SK-N-SH (cell line): Measurements from ENCODE around the gene OTOG. TPM values are rescaled to one million over a fixed set of nuclear protein-coding genes. Genes with fewer than 3 reads are reported as not detected.
A peak's percentile ranks its signal among the peaks of the same experiment; 100 is the strongest.

ENCODE experiments used
- CTCF ChIA-PET: fragments of 300-600, 350-600 bp; formaldehyde crosslinking; extraction: SDS; loops from one replicate; lab custom pipeline; 2021; lab: Yijun Ruan, JAX
- POLR2A ChIA-PET: fragments of 350-600 bp; sonication (Branson Sonifier 250); formaldehyde crosslinking; extraction: SDS; loops from one replicate; lab custom pipeline; 2020; ENCODE audit warnings: antibody characterized with exemption, inconsistent platforms; lab: Yijun Ruan, JAX
- DNase-seq: peaks from one replicate; pipeline ENCODE4 v3.0.0; 2012
- H2AFZ ChIP-seq: fragments of 200-600 bp; sonication (generic); 2 replicates; pipeline ENCODE4 v1.8.1; 2016; ENCODE audit warnings: antibody characterized with exemption, mild to moderate bottlenecking, low read depth
- H3F3A ChIP-seq: fragments of 200-600 bp; sonication (generic); replicated peaks from 2 replicates; pipeline ENCODE3; 2016; ENCODE audit warnings: antibody characterized with exemption, mild to moderate bottlenecking; ENCODE audit not compliant: insufficient read depth
- H3K27ac ChIP-seq, 2 experiments: fragments of 200-500 bp in 1 of 2; fragments of 200-600 bp in 1 of 2; sonication (Bioruptor generic) in 1 of 2; sonication (generic), shearing (Covaris generic) in 1 of 2; 2 replicates each; pipeline versions ENCODE4 v1.5.1 to v1.6.1; 2014 to 2016; ENCODE audit warnings: low read depth in 2 of 2, inconsistent platforms in 1 of 2, low read length in 1 of 2, mild to moderate bottlenecking in 1 of 2, mixed read lengths in 1 of 2
- H3K27me3 ChIP-seq: fragments of 200-600 bp; sonication (generic), shearing (Covaris generic); 2 replicates; pipeline ENCODE4 v1.6.1; 2016; ENCODE audit warnings: mixed run types; ENCODE audit not compliant: insufficient read depth
- H3K36me3 ChIP-seq, 2 experiments: fragments of 200-500 bp in 1 of 2; fragments of 200-600 bp in 1 of 2; sonication (Bioruptor generic) in 1 of 2; sonication (generic) in 1 of 2; replicated peaks in 1 of 2; 2 replicates each; pipeline versions ENCODE3 to v1.5.1; 2014 to 2016; ENCODE audit warnings: low read length in 1 of 2, mild to moderate bottlenecking in 1 of 2; ENCODE audit not compliant: insufficient read depth in 2 of 2, control insufficient read depth in 1 of 2
- H3K4me1 ChIP-seq, 2 experiments: fragments of 200-500 bp in 1 of 2; fragments of 200-600 bp in 1 of 2; sonication (Bioruptor generic) in 1 of 2; sonication (generic), shearing (Covaris generic) in 1 of 2; 2 replicates each; pipeline versions ENCODE4 v1.5.1 to v1.6.1; 2014 to 2016; ENCODE audit warnings: low read depth in 1 of 2, low read length in 1 of 2, mixed run types in 1 of 2; ENCODE audit not compliant: insufficient read depth in 2 of 2, control insufficient read depth in 1 of 2
- H3K4me2 ChIP-seq: fragments of 200-600 bp; sonication (generic), shearing (Covaris generic); 2 replicates; pipeline ENCODE4 v1.6.1; 2017; ENCODE audit warnings: mixed run types
- H3K4me3 ChIP-seq, 2 experiments: fragments of 200-500 bp in 1 of 2; fragments of 200-600 bp in 1 of 2; sonication (Bioruptor generic) in 1 of 2; sonication (generic), shearing (Covaris generic) in 1 of 2; 2 replicates each; pipeline versions ENCODE4 v1.5.1 to v1.8.1; 2014 to 2016; ENCODE audit warnings: low read depth in 2 of 2, inconsistent platforms in 1 of 2, low read length in 1 of 2, mild to moderate bottlenecking in 1 of 2, mixed read lengths in 1 of 2, moderate library complexity in 1 of 2
- H3K79me2 ChIP-seq: fragments of 200-600 bp; sonication (generic); 2 replicates; pipeline ENCODE4 v1.8.1; 2017; ENCODE audit warnings: mild to moderate bottlenecking; ENCODE audit not compliant: insufficient read depth
- H3K9ac ChIP-seq: fragments of 200-600 bp; sonication (generic); 2 replicates; pipeline ENCODE4 v1.6.1; 2017; ENCODE audit warnings: mixed run types
- H3K9me2 ChIP-seq: fragments of 200-600 bp; sonication (generic); 2 replicates; pipeline ENCODE4 v1.6.1; 2017; ENCODE audit warnings: mixed run types
- H3K9me3 ChIP-seq: fragments of 200-600 bp; sonication (generic); 2 replicates; pipeline ENCODE4 v1.6.1; 2017; ENCODE audit warnings: mixed run types, mild to moderate bottlenecking, moderate library complexity
- H4K20me1 ChIP-seq: fragments of 200-600 bp; sonication (generic); 2 replicates; pipeline ENCODE4 v1.6.1; 2017; ENCODE audit warnings: mild to moderate bottlenecking, mixed run types; ENCODE audit not compliant: insufficient read depth
- CHD2 ChIP-seq: fragments of 150-350 bp; IDR thresholded peaks from 2 replicates; pipeline ENCODE4 v1.6.1; 2018; ENCODE audit warnings: low read length; ENCODE audit not compliant: partially characterized antibody
- CTCF ChIP-seq: fragments of 200-600 bp; sonication (generic); IDR thresholded peaks from 2 replicates; pipeline ENCODE4 v1.6.1; 2017; ENCODE audit warnings: antibody characterized with exemption, mild to moderate bottlenecking, moderate library complexity
- ELF1 ChIP-seq: IDR thresholded peaks from 2 replicates; pipeline ENCODE4 v1.4.0; 2012
- EP300 ChIP-seq, 2 experiments: IDR thresholded peaks; 2 replicates each; pipeline versions ENCODE4 v1.4.0 to v1.6.1; 2012; ENCODE audit warnings: borderline replicate concordance in 1 of 2, low read depth in 1 of 2, low read length in 1 of 2
- EZH2phosphoT487 ChIP-seq: fragments of 200-600 bp; sonication (generic); IDR thresholded peaks from 2 replicates; pipeline ENCODE4 v1.6.1; 2017; ENCODE audit warnings: low read depth, mixed run types, mild to moderate bottlenecking, antibody characterized with exemption, moderate library complexity, borderline replicate concordance
- FOSL2 ChIP-seq: IDR thresholded peaks from 2 replicates; pipeline ENCODE4 v1.4.0; 2012; ENCODE audit warnings: low read depth, mild to moderate bottlenecking, moderate library complexity, borderline replicate concordance
- GABPA ChIP-seq: IDR thresholded peaks from 2 replicates; pipeline ENCODE4 v1.4.0; 2012; ENCODE audit warnings: low read depth, mild to moderate bottlenecking
- GATA2 ChIP-seq: sonication (generic); formaldehyde crosslinking; IDR thresholded peaks from 2 replicates; pipeline ENCODE4 v1.5.0; 2020; ENCODE audit warnings: mild to moderate bottlenecking, missing genetic modification reagents
- MAX ChIP-seq: IDR thresholded peaks from 2 replicates; pipeline ENCODE4 v1.4.0; 2012; ENCODE audit warnings: low read depth
- MEF2A ChIP-seq: IDR thresholded peaks from 2 replicates; pipeline ENCODE4 v1.4.0; 2012; ENCODE audit warnings: low read depth, borderline replicate concordance
- NFIC ChIP-seq: IDR thresholded peaks from 2 replicates; pipeline ENCODE4 v1.4.0; 2012; ENCODE audit warnings: borderline replicate concordance
- NRF1 ChIP-seq: IDR thresholded peaks from 2 replicates; pipeline ENCODE4 v1.6.1; 2012; ENCODE audit warnings: low read depth, mild to moderate bottlenecking, low read length
- RAD21 ChIP-seq: IDR thresholded peaks from 2 replicates; pipeline ENCODE4 v1.6.1; 2012; ENCODE audit warnings: mild to moderate bottlenecking, low read length
- RCOR1 ChIP-seq: fragments of 150-350 bp; IDR thresholded peaks from 2 replicates; pipeline ENCODE4 v1.6.1; 2017; ENCODE audit warnings: antibody characterized with exemption, low read length
- RFX5 ChIP-seq: IDR thresholded peaks from 2 replicates; pipeline ENCODE4 v1.6.1; 2012; ENCODE audit warnings: mild to moderate bottlenecking, improper control_type of control experiment, low read length
- SIN3A ChIP-seq: IDR thresholded peaks from 2 replicates; pipeline ENCODE4 v1.6.1; 2012; ENCODE audit warnings: low read depth, mild to moderate bottlenecking, low read length, moderate library complexity, borderline replicate concordance
- SMC3 ChIP-seq: IDR thresholded peaks from 2 replicates; pipeline ENCODE4 v1.6.1; 2012; ENCODE audit warnings: low read depth, low read length, improper control_type of control experiment
- TEAD4 ChIP-seq: IDR thresholded peaks from 2 replicates; pipeline ENCODE4 v1.4.0; 2012; ENCODE audit warnings: mild to moderate bottlenecking, borderline replicate concordance; ENCODE audit not compliant: insufficient read depth
- USF2 ChIP-seq: fragments of 150-350 bp; IDR thresholded peaks from 2 replicates; pipeline ENCODE4 v1.6.1; 2017; ENCODE audit warnings: antibody characterized with exemption, low read length, low read depth, borderline replicate concordance
- WGBS: methylation state at CpG from one replicate; pipeline ENCODE4 v1.1.6; 2017; ENCODE audit warnings: low lambda C conversion rate; 5-methylcytosine and 5-hydroxymethylcytosine counted together
- polyA plus RNA-seq, 3 experiments: library from polyadenylated mRNA; depleted of rRNA; stranded (reverse); fragments of >200 nt; gene quantifications; 2 replicates each; pipeline ENCODE4 v1.2.3, GENCODE V29; 2012

OTOG gene
- polyA plus RNA-seq, 1 of the 3 experiments (the other 2 are of a cell fraction), result not detected

- H2AFZ ChIP-seq, result no peak overlapping the region
- no peaks in the 10 kb centered on the region for H3K27me3 ChIP-seq
- no peaks in the 10 kb centered on the region for H4K20me1 ChIP-seq
- H3K4me1 ChIP-seq, result peaks cover 0 to 9% of the 10 kb centered on the region in 2 experiments; a peak in 1 of 4 replicates
- no peaks in the 10 kb centered on the region for H3K36me3 ChIP-seq
- H3K4me2 ChIP-seq, result no peak overlapping the region
- CTCF ChIA-PET, result interaction anchor here (0.6 to 17.0 kb wide), 9 partner anchors 9 to 375 kb away, joined by 3 to 271 read pairs (median 3); partner anchors contain the start of gene MYOD1
- H3K9me2 ChIP-seq, result no peaks in the 10 kb centered on the region
- TF ChIP-seq SIN3A, result no peak
- no peak for TF ChIP-seq MAX
- POLR2A ChIA-PET, result no interaction called here
- H3K27ac ChIP-seq, result no peak overlapping the region
- no peak overlapping the region for H3K9ac ChIP-seq
- no peaks in the 10 kb centered on the region for H3K9me3 ChIP-seq
- no peak overlapping the region for H3K4me3 ChIP-seq
- 47% methylated on average over 3 of the region's 17 CpGs for WGBS
- H3K79me2 ChIP-seq, result no peaks in the 10 kb centered on the region
- no peaks in the 10 kb centered on the region for H3F3A ChIP-seq
- peak; percentile 64 for DNase-seq
Observed at GRCh38 chr11:17605651-17606122, 58.6 kb downstream of the OTOG start.

- POLR2A ChIA-PET, result no interaction called here
- no peaks in the 10 kb centered on the region for H3K9me2 ChIP-seq
- H3K4me3 ChIP-seq, result no peak overlapping the region
- H3K79me2 ChIP-seq, result no peaks in the 10 kb centered on the region
- no peak overlapping the region for H3K4me2 ChIP-seq
- CTCF ChIA-PET, result interaction anchor here (1.0 to 17.0 kb wide), 8 partner anchors 8 to 374 kb away, joined by 3 to 271 read pairs (median 4); partner anchors contain the start of gene MYOD1
- no peaks in the 10 kb centered on the region for H3K36me3 ChIP-seq
- no peaks in the 10 kb centered on the region for H4K20me1 ChIP-seq
- no peak overlapping the region for H2AFZ ChIP-seq
- H3K9ac ChIP-seq, result no peak overlapping the region
- no peaks in the 10 kb centered on the region for H3K9me3 ChIP-seq
- WGBS, result 63% methylated on average over 8 of the region's 10 CpGs
- H3K4me1 ChIP-seq, result peaks cover 0 to 9% of the 10 kb centered on the region in 2 experiments; a peak in 1 of 4 replicates
- H3K27me3 ChIP-seq, result no peaks in the 10 kb centered on the region
- TF ChIP-seq RCOR1, result no peak
- no peak for DNase-seq
- no peak overlapping the region for H3K27ac ChIP-seq
- H3F3A ChIP-seq, result no peaks in the 10 kb centered on the region
Observed at GRCh38 chr11:17606233-17607082, 59.4 kb downstream of the OTOG start.

GRCh38 chr11:17607083-17607429 lies 60.0 kb downstream of the OTOG start:
- Histone ChIP-seq H3K9me2 (no peaks in the 10 kb centered on the region), H3K9me3 (no peaks in the 10 kb centered on the region), H3K9ac (no peak overlapping the region), H3K4me2 (no peak overlapping the region), H3F3A (no peaks in the 10 kb centered on the region), H3K4me1 (peaks cover 0 to 9% of the 10 kb centered on the region in 2 experiments; a peak in 1 of 4 replicates), H3K79me2 (no peaks in the 10 kb centered on the region), H3K27me3 (no peaks in the 10 kb centered on the region), H3K4me3 (no peak overlapping the region), H3K36me3 (no peaks in the 10 kb centered on the region), H3K27ac (no peak overlapping the region), H2AFZ (no peak overlapping the region), H4K20me1 (no peaks in the 10 kb centered on the region)
- ChIA-PET CTCF (interaction anchor here (1.3 to 17.0 kb wide), 4 partner anchors 8 to 374 kb away, joined by 4 to 271 read pairs (median 14); partner anchors contain the start of gene MYOD1), POLR2A (no interaction called here)
- 65% methylated on average over 6 of the region's 6 CpGs for WGBS
- DNase-seq, result no peak
- no peak for TF ChIP-seq TEAD4
- no peak for TF ChIP-seq NRF1
- no peak for TF ChIP-seq EZH2phosphoT487
- TF ChIP-seq GATA2 (CRISPR knock-in tag), result no peak
- TF ChIP-seq ELF1, result no peak
- no peak for TF ChIP-seq FOSL2
- no peak for TF ChIP-seq USF2
- TF ChIP-seq RAD21, result no peak
- TF ChIP-seq NFIC, result no peak
- no peak for TF ChIP-seq SMC3
- TF ChIP-seq CHD2, result no peak
- no peak for TF ChIP-seq RFX5
- TF ChIP-seq MEF2A, result no peak
- TF ChIP-seq EP300 (IDR thresholded peaks at IDR 0.05; ENCODE audit: borderline replicate concordance in 1 of 2, low read depth in 1 of 2, low read length in 1 of 2), result no peak
- TF ChIP-seq CTCF, result no peak
- TF ChIP-seq GABPA, result no peak
